HEK293 (cell line): ENCODE data around the gene GNAZ.
A peak's percentile ranks its signal among the peaks of the same experiment; 100 is the strongest.

Experiments
- CTCF ChIA-PET: fragments of 350-600 bp; formaldehyde crosslinking; extraction: SDS; loops from one replicate; lab custom pipeline; 2021; ENCODE audit warnings: antibody characterized with exemption; lab: Yijun Ruan, JAX
- POLR2A ChIA-PET: fragments of 300-600 bp; formaldehyde crosslinking; extraction: SDS; loops from one replicate; lab custom pipeline; 2020; ENCODE audit warnings: antibody characterized with exemption, inconsistent platforms; lab: Yijun Ruan, JAX
- H3K27ac ChIP-seq: fragments of 200-500 bp; sonication (Bioruptor generic); 2 replicates; pipeline ENCODE4 v1.5.1; 2014; ENCODE audit warnings: low read depth, low read length, control low read depth, inconsistent platforms; ENCODE audit errors: extremely low read depth
- H3K36me3 ChIP-seq, 2 experiments: fragments of 200-500 bp in 1 of 2; sonication (Bioruptor generic) in 1 of 2; 1 replicate in 1 of 2; 2 replicates in 1 of 2; pipeline ENCODE4 v1.5.1; 2014 to 2017; ENCODE audit warnings: inconsistent platforms in 2 of 2, low read length in 2 of 2; ENCODE audit not compliant: control insufficient read depth in 2 of 2, insufficient read depth in 1 of 2
- H3K4me1 ChIP-seq: fragments of 200-500 bp; sonication (Bioruptor generic); 2 replicates; pipeline ENCODE4 v1.5.1; 2014; ENCODE audit warnings: mild to moderate bottlenecking, low read length, inconsistent platforms; ENCODE audit not compliant: control insufficient read depth, insufficient read depth
- H3K4me3 ChIP-seq: 2 replicates; pipeline ENCODE4 v1.5.1; 2011; ENCODE audit warnings: low read depth, mild to moderate bottlenecking, control low read depth, low read length, moderate library complexity
- H3K9me3 ChIP-seq: fragments of 200-500 bp; sonication (Bioruptor generic); 2 replicates; pipeline ENCODE4 v1.5.1; 2014; ENCODE audit warnings: low read depth, low read length, inconsistent platforms; ENCODE audit not compliant: control insufficient read depth, insufficient read depth
- MZF1 ChIP-seq: fragments of 450-650 bp; formaldehyde crosslinking; IDR thresholded peaks from 2 replicates; pipeline ENCODE4 v1.5.1; 2017; ENCODE audit warnings: missing biosample characterization, missing genetic modification characterization, borderline replicate concordance
- PRDM6 ChIP-seq: fragments of 450-650 bp; formaldehyde crosslinking; IDR thresholded peaks from 2 replicates; pipeline ENCODE4 v1.5.1; 2017; ENCODE audit warnings: missing biosample characterization, missing genetic modification characterization
- ZBTB44 ChIP-seq: fragments of 450-650 bp; IDR thresholded peaks from 2 replicates; pipeline ENCODE4 v1.5.1; 2018; ENCODE audit warnings: missing biosample characterization, mild to moderate bottlenecking, missing genetic modification characterization
- ZNF140 ChIP-seq: fragments of 450-650 bp; formaldehyde crosslinking; IDR thresholded peaks from 2 replicates; pipeline ENCODE4 v1.5.1; 2016; ENCODE audit warnings: missing biosample characterization, missing genetic modification characterization
- ZNF146 ChIP-seq: fragments of 450-650 bp; formaldehyde crosslinking; IDR thresholded peaks from 2 replicates; pipeline ENCODE4 v1.5.1; 2016; ENCODE audit warnings: missing biosample characterization, missing genetic modification characterization
- ZNF16 ChIP-seq: fragments of 450-650 bp; formaldehyde crosslinking; IDR thresholded peaks from 2 replicates; pipeline ENCODE4 v1.5.1; 2016; ENCODE audit warnings: low read depth, missing biosample characterization, missing genetic modification characterization
- ZNF174 ChIP-seq: fragments of 450-650 bp; formaldehyde crosslinking; IDR thresholded peaks from 2 replicates; pipeline ENCODE4 v1.5.0; 2017; ENCODE audit warnings: missing biosample characterization, mild to moderate bottlenecking, missing genetic modification characterization
- ZNF24 ChIP-seq: fragments of 450-650 bp; formaldehyde crosslinking; IDR thresholded peaks from 2 replicates; pipeline ENCODE4 v1.5.1; 2016; ENCODE audit warnings: missing biosample characterization, missing genetic modification characterization
- ZNF274 ChIP-seq, 2 experiments: fragments of 200-500 bp in 1 of 2; fragments of 450-650 bp in 1 of 2; sonication (Bioruptor generic) in 1 of 2; formaldehyde crosslinking in 1 of 2; IDR thresholded peaks; 2 replicates each; pipeline versions ENCODE4 v1.5.1 to v1.6.1; 2014 to 2016; ENCODE audit warnings: borderline replicate concordance in 1 of 2, inconsistent platforms in 1 of 2, low read length in 1 of 2, missing biosample characterization in 1 of 2, missing genetic modification characterization in 1 of 2
- ZNF600 ChIP-seq: fragments of 450-650 bp; formaldehyde crosslinking; IDR thresholded peaks from 2 replicates; pipeline ENCODE4 v1.5.1; 2016; ENCODE audit warnings: missing biosample characterization, missing genetic modification characterization
- ZNF692 ChIP-seq: fragments of 450-650 bp; formaldehyde crosslinking; IDR thresholded peaks from 2 replicates; pipeline ENCODE4 v1.5.1; 2016; ENCODE audit warnings: missing biosample characterization, missing genetic modification characterization
- ZNF776 ChIP-seq: fragments of 450-650 bp; formaldehyde crosslinking; IDR thresholded peaks from 2 replicates; pipeline ENCODE4 v1.5.0; 2017; ENCODE audit warnings: missing biosample characterization, missing genetic modification characterization, borderline replicate concordance

GNAZ gene

GRCh38 chr22:23147617-23148387, 77.5 kb downstream of the GNAZ start:
- POLR2A ChIA-PET = no interaction called here

GRCh38 chr22:23149743-23150238, 79.5 kb downstream of the GNAZ start:
- no peak overlapping the region for H3K27ac ChIP-seq
- H3K9me3 ChIP-seq = no peaks in the 10 kb centered on the region
- ChIA-PET CTCF (interaction anchor here (0.7 kb wide), 1 partner anchor 94 kb away, joined by 8 read pairs; no protein-coding TSS in a partner anchor), POLR2A (interaction anchor here (1.0 to 1.6 kb wide), 2 partner anchors 14 to 16 kb away, joined by 3 read pairs; no protein-coding TSS in a partner anchor)
- TF ChIP-seq ZNF146 (no peak), PRDM6 (no peak), ZNF16 (tag by site-specific recombination) (no peak), ZNF274 (IDR thresholded peaks at IDR 0.05; ENCODE audit: low read length) (no peak), ZNF274 (tag by site-specific recombination; IDR thresholded peaks at IDR 0.05; ENCODE audit: borderline replicate concordance) (no peak), ZNF776 (tag by site-specific recombination) (no peak), ZNF24 (tag by site-specific recombination) (no peak)
- peaks cover 0 to 67% of the 10 kb centered on the region in 2 experiments; a peak in 1 of 3 replicates for H3K36me3 ChIP-seq
- H3K4me1 ChIP-seq = peaks cover 5% of the 10 kb centered on the region; the same call in 1 of the 2 replicates
- H3K4me3 ChIP-seq = no peak overlapping the region

More at GRCh38 chr22:23147617-23148387, 77.5 kb downstream of the GNAZ start:
- CTCF ChIA-PET = interaction anchor here (0.6 to 1.6 kb wide), 4 partner anchors 9 to 751 kb away, joined by 3 to 7 read pairs (median 5); no protein-coding TSS in a partner anchor
- Histone ChIP-seq H3K27ac (no peak overlapping the region), H3K4me3 (no peak overlapping the region), H3K36me3 (peaks cover 0 to 57% of the 10 kb centered on the region in 2 experiments; a peak in 1 of 3 replicates), H3K9me3 (no peaks in the 10 kb centered on the region), H3K4me1 (peaks cover 5% of the 10 kb centered on the region; the same call in 1 of the 2 replicates)
- TF ChIP-seq MZF1 (tag by site-specific recombination) (no peak), ZBTB44 (peak; percentile 42; the same call in 1 of the 2 replicates), ZNF600 (0 out of 2 replicates have a peak, but pooled peaks have one; percentile 40), ZNF692 (tag by site-specific recombination) (peak; percentile 73)

GRCh38 chr22:23150762-23151161, 80.4 kb downstream of the GNAZ start:
- Histone ChIP-seq H3K4me3 (no peak overlapping the region), H3K27ac (no peak overlapping the region), H3K9me3 (no peaks in the 10 kb centered on the region)
- CTCF ChIA-PET = interaction anchor here (0.7 kb wide), 1 partner anchor 287 kb away, joined by 4 read pairs; no protein-coding TSS in a partner anchor
- TF ChIP-seq ZNF174 (tag by site-specific recombination) (no peak), ZNF140 (tag by site-specific recombination) (no peak)
- TF ChIP-seq, all 188 proteins: peak for 0
- Histone ChIP-seq H3K4me1 (peaks cover 5% of the 10 kb centered on the region; the same call in 1 of the 2 replicates), H3K36me3 (peaks cover 0 to 74% of the 10 kb centered on the region in 2 experiments; a peak in 1 of 3 replicates)
- POLR2A ChIA-PET = no interaction called here
